Stimulated activated naive CD8-positive, alpha-beta T cell treated with anti-CD3 and anti-CD28 coated beads, Interleukin-15, Interleukin-2, amounts not matched to agents 100 U/mL and 50 U/mL, for 24 hours (primary cell): ENCODE results near the gene TPCN2.
A peak's percentile ranks its signal among the peaks of the same experiment; 100 is the strongest.

Source experiments
- ATAC-seq: fragments of 150-1000 bp; cut with Tn5 transposase; one replicate; pipeline ENCODE4 v1.10.0; 2021
- DNase-seq: peaks from one replicate; pipeline ENCODE4 v3.0.0; 2021

The TPCN2 gene

GRCh38 chr11:69167130-69167915, 118.6 kb downstream of the TPCN2 start:
- peak; percentile 6 for ATAC-seq
- DNase-seq, result no peak

GRCh38 chr11:69167916-69168691, 119.4 kb downstream of the TPCN2 start:
- ATAC-seq (no peak), DNase-seq (no peak)

- DNase-seq (no peak), ATAC-seq (no peak)
Measured at GRCh38 chr11:69169479-69169878, 120.7 kb downstream of the TPCN2 start.

GRCh38 chr11:69170704-69171103, 122.0 kb downstream of the TPCN2 start:
- no peak for DNase-seq
- no peak for ATAC-seq

GRCh38 chr11:69171476-69172240, 122.9 kb downstream of the TPCN2 start:
- no peak for ATAC-seq
- DNase-seq, result no peak

- DNase-seq (no peak), ATAC-seq (no peak)
Measured at GRCh38 chr11:69172674-69173073, 123.9 kb downstream of the TPCN2 start.

- DNase-seq, result no peak
- ATAC-seq, result no peak
Measured at GRCh38 chr11:69173331-69173730, 124.6 kb downstream of the TPCN2 start.

GRCh38 chr11:69173925-69174581, 125.3 kb downstream of the TPCN2 start:
- no peak for ATAC-seq
- no peak for DNase-seq

GRCh38 chr11:69174841-69175240, 126.1 kb downstream of the TPCN2 start:
- DNase-seq (no peak), ATAC-seq (no peak)

- no peak for DNase-seq
- ATAC-seq, result no peak
Measured at GRCh38 chr11:69178819-69179482, 130.2 kb downstream of the TPCN2 start.

- ATAC-seq, result no peak
- no peak for DNase-seq
Measured at GRCh38 chr11:69180226-69180625, 131.5 kb downstream of the TPCN2 start.

- DNase-seq (no peak), ATAC-seq (no peak)
Measured at GRCh38 chr11:69180726-69181125, 132.0 kb downstream of the TPCN2 start.

- ATAC-seq, result peak; percentile 36
- no peak for DNase-seq
Measured at GRCh38 chr11:69183613-69184012, 134.9 kb downstream of the TPCN2 start.
